ENCODE data around the gene ARSG. TPM values are rescaled to one million over a fixed set of nuclear protein-coding genes. Genes with fewer than 3 reads are reported as not detected.
"Not testable (repeated sequence)": the region's sequence is repeated elsewhere in the genome, so short reads cannot be mapped to it uniquely, and the experiment has no call there.

Gene ARSG
- polyA plus RNA-seq, 3 donors: 15.5 to 19.3 (median 19.2) TPM

DNA sequence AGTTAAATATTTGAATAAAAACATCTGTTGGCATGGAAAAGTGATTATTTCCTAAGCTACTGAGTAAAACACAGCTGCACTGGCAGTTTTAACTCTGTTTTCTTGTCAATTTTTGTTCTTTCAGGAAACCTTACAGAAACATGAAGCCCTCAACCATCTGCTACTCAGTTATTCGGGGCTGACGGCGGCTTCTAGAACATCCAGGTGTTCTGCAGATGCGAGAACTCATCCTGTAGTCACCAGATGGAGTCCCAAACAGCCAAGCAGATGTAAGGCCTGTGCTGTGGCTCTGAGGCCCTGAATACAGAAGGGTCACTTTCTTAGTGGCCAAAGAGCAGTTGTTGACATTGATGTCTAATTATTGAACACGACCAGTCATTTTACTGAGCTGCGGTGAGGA, 15.5 kb downstream of the ARSG start:
- peaks cover 25 to 27% of the 10 kb centered on the region in 2 donors for H3K36me3 Mint-ChIP-seq
- no peak for DNase-seq
- peaks cover 0 to 5% (median 2%) of the 10 kb centered on the region in 3 donors for H3K27me3 Mint-ChIP-seq (ENCODE audit: low read depth in 3 of 3)
- H3K36me3 ChIP-seq (replicated peaks in 1 of 2; ENCODE audit: control insufficient read depth in 1 of 2, insufficient read depth in 2 of 2, low read length in 2 of 2): peaks cover 0 to 3% of the 10 kb centered on the region in 2 donors
- H4K20me1 ChIP-seq (ENCODE audit: insufficient read depth, low read length): no peaks in the 10 kb centered on the region
- H3K79me2 ChIP-seq (ENCODE audit: insufficient read depth, low read length): peaks cover 2% of the 10 kb centered on the region
- peaks cover 41 to 50% of the 10 kb centered on the region in 2 donors for H3K4me1 ChIP-seq (ENCODE audit: control insufficient read depth in 1 of 2, insufficient read depth in 2 of 2, low read length in 2 of 2)
- no peak overlapping the region for H3K4me3 Mint-ChIP-seq
- H3K27me3 ChIP-seq (ENCODE audit: control insufficient read depth in 2 of 2, insufficient read depth in 2 of 2, low read length in 2 of 2): no peaks in the 10 kb centered on the region
- H2AFZ ChIP-seq (ENCODE audit: insufficient read depth, low read depth, low read length, poor library complexity, severe bottlenecking): no peak overlapping the region
- WGBS (ENCODE audit: insufficient coverage): 98% methylated on average over 6 of the region's 6 CpGs
- intact Hi-C loops (cut with micrococcal nuclease): no loop called here
- H3K4me1 Mint-ChIP-seq: peaks cover 50% of the 10 kb centered on the region
- TF ChIP-seq, protein P1, sequence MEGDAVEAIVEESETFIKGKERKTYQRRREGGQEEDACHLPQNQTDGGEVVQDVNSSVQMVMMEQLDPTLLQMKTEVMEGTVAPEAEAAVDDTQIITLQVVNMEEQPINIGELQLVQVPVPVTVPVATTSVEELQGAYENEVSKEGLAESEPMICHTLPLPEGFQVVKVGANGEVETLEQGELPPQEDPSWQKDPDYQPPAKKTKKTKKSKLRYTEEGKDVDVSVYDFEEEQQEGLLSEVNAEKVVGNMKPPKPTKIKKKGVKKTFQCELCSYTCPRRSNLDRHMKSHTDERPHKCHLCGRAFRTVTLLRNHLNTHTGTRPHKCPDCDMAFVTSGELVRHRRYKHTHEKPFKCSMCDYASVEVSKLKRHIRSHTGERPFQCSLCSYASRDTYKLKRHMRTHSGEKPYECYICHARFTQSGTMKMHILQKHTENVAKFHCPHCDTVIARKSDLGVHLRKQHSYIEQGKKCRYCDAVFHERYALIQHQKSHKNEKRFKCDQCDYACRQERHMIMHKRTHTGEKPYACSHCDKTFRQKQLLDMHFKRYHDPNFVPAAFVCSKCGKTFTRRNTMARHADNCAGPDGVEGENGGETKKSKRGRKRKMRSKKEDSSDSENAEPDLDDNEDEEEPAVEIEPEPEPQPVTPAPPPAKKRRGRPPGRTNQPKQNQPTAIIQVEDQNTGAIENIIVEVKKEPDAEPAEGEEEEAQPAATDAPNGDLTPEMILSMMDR (IDR thresholded peaks at IDR 0.05): no peak
- H3K4me2 ChIP-seq (replicated peaks; ENCODE audit: extremely low read depth, low read length, poor library complexity, severe bottlenecking): no peak overlapping the region
- H3K27ac ChIP-seq (ENCODE audit: low read depth in 1 of 2, low read length in 2 of 2): peak overlapping the region in 1 of 2 donors; percentile 16
- H3K27ac Mint-ChIP-seq: peak overlapping the region in 3 of 7 donors; percentile 30 to 48 (median 30)
- H3K9me3 Mint-ChIP-seq: peaks cover 0 to 2% (median 0%) of the 10 kb centered on the region in 7 donors
- H3K9ac ChIP-seq (ENCODE audit: insufficient read depth, low read length, poor library complexity, severe bottlenecking): no peak overlapping the region
- no peaks in the 10 kb centered on the region for H3K9me3 ChIP-seq (replicated peaks in 1 of 2; ENCODE audit: control insufficient read depth in 1 of 2, insufficient read depth in 1 of 2, low read length in 2 of 2)
- no peak overlapping the region for H3K4me3 ChIP-seq (replicated peaks in 1 of 3; ENCODE audit: low read depth in 2 of 3, low read length in 3 of 3)

DNA sequence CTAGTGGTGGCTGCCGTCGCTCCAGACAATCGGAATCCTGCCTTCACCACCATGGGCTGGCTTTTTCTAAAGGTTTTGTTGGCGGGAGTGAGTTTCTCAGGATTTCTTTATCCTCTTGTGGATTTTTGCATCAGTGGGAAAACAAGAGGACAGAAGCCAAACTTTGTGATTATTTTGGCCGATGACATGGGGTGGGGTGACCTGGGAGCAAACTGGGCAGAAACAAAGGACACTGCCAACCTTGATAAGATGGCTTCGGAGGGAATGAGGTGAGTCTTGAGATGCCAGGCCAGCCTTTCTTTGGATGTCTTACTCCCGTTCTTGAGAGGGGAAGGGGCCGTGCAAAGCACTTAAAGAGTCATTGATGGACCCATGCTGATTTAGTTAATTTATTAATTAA, 16.1 kb downstream of the ARSG start:
- no peak overlapping the region for H3K4me3 ChIP-seq (replicated peaks in 1 of 3; ENCODE audit: low read depth in 2 of 3, low read length in 3 of 3)
- H3K27ac ChIP-seq (ENCODE audit: low read depth in 1 of 2, low read length in 2 of 2): peak overlapping the region in 1 of 2 donors; percentile 16
- H4K20me1 ChIP-seq (ENCODE audit: insufficient read depth, low read length): no peaks in the 10 kb centered on the region
- TF ChIP-seq, protein P1 (IDR thresholded peaks at IDR 0.05): no peak
- DNase-seq: no peak
- Mint-ChIP-seq H3K9me3 (peaks cover 0 to 2% (median 0%) of the 10 kb centered on the region in 7 donors), H3K27me3 (ENCODE audit: low read depth in 3 of 3) (peaks cover 0 to 5% (median 2%) of the 10 kb centered on the region in 3 donors), H3K4me3 (no peak overlapping the region), H3K36me3 (peaks cover 25 to 29% of the 10 kb centered on the region in 2 donors), H3K4me1 (peaks cover 50% of the 10 kb centered on the region), H3K27ac (peak overlapping the region in 4 of 7 donors; percentile 3 to 55 (median 40))
- peaks cover 48 to 57% of the 10 kb centered on the region in 2 donors for H3K4me1 ChIP-seq (ENCODE audit: control insufficient read depth in 1 of 2, insufficient read depth in 2 of 2, low read length in 2 of 2)
- no peaks in the 10 kb centered on the region for H3K9me3 ChIP-seq (replicated peaks in 1 of 2; ENCODE audit: control insufficient read depth in 1 of 2, insufficient read depth in 1 of 2, low read length in 2 of 2)
- H3K27me3 ChIP-seq (ENCODE audit: control insufficient read depth in 2 of 2, insufficient read depth in 2 of 2, low read length in 2 of 2): no peaks in the 10 kb centered on the region
- intact Hi-C loops (cut with micrococcal nuclease): no loop called here
- no peak overlapping the region for H2AFZ ChIP-seq (ENCODE audit: insufficient read depth, low read depth, low read length, poor library complexity, severe bottlenecking)
- 89% methylated on average over 6 of the region's 8 CpGs for WGBS (ENCODE audit: insufficient coverage)
- peaks cover 2% of the 10 kb centered on the region for H3K79me2 ChIP-seq (ENCODE audit: insufficient read depth, low read length)
- H3K36me3 ChIP-seq (replicated peaks in 1 of 2; ENCODE audit: control insufficient read depth in 1 of 2, insufficient read depth in 2 of 2, low read length in 2 of 2): peaks cover 0 to 3% of the 10 kb centered on the region in 2 donors
- H3K4me2 ChIP-seq (replicated peaks; ENCODE audit: extremely low read depth, low read length, poor library complexity, severe bottlenecking): no peak overlapping the region
- H3K9ac ChIP-seq (ENCODE audit: insufficient read depth, low read length, poor library complexity, severe bottlenecking): no peak overlapping the region

DNA sequence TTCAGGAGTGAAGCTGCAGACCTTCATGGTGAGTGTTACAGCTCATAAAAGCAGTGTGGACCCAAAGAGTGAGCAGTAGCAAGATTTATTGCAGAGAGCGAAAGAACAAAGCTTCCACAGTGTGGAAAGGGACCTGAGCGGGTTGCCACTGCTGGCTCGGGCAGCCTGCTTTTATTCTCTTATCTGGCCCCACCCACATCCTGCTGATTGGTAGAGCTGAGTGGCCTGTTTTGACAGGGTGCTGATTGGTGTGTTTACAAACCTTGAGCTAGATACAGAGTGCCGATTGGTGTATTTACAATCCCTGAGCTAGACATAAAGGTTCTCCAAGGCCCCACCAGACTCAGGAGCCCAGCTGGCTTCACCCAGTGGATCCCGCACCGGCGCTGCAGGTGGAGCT, 17.2 kb downstream of the ARSG start:
- H3K4me3 ChIP-seq (replicated peaks in 1 of 3; ENCODE audit: low read depth in 2 of 3, low read length in 3 of 3); H3K27me3 ChIP-seq (ENCODE audit: control insufficient read depth in 2 of 2, insufficient read depth in 2 of 2, low read length in 2 of 2); H3K27ac ChIP-seq (ENCODE audit: low read depth in 1 of 2, low read length in 2 of 2); H3K27me3 Mint-ChIP-seq (ENCODE audit: low read depth in 3 of 3); H3K4me3 Mint-ChIP-seq; H3K9me3 ChIP-seq (replicated peaks in 1 of 2; ENCODE audit: control insufficient read depth in 1 of 2, insufficient read depth in 1 of 2, low read length in 2 of 2); H3K9ac ChIP-seq (ENCODE audit: insufficient read depth, low read length, poor library complexity, severe bottlenecking); H3K79me2 ChIP-seq (ENCODE audit: insufficient read depth, low read length); H4K20me1 ChIP-seq (ENCODE audit: insufficient read depth, low read length); H3K4me2 ChIP-seq (replicated peaks; ENCODE audit: extremely low read depth, low read length, poor library complexity, severe bottlenecking); intact Hi-C loops (cut with micrococcal nuclease); DNase-seq; H3K9me3 Mint-ChIP-seq; H2AFZ ChIP-seq (ENCODE audit: insufficient read depth, low read depth, low read length, poor library complexity, severe bottlenecking); H3K36me3 ChIP-seq (replicated peaks in 1 of 2; ENCODE audit: control insufficient read depth in 1 of 2, insufficient read depth in 2 of 2, low read length in 2 of 2): not testable (repeated sequence)
- H3K4me1 Mint-ChIP-seq: peaks cover 60% of the 10 kb centered on the region
- peak overlapping the region in 2 of 7 donors; percentile 18 to 32 for H3K27ac Mint-ChIP-seq
- peaks cover 25 to 29% of the 10 kb centered on the region in 2 donors for H3K36me3 Mint-ChIP-seq
- 100% methylated on average over 2 of the region's 7 CpGs for WGBS (ENCODE audit: insufficient coverage)
- H3K4me1 ChIP-seq (ENCODE audit: control insufficient read depth in 1 of 2, insufficient read depth in 2 of 2, low read length in 2 of 2): peaks cover 57 to 65% of the 10 kb centered on the region in 2 donors
